ENCODE results near the gene SLC15A5.

Gene SLC15A5

GRCh38 chr12:16310934-16311333 lies 33.4 kb upstream of the SLC15A5 start:
- no peaks in the 10 kb centered on the region for H3K36me3 Mint-ChIP-seq (ENCODE audit: low read depth)
- H3K27me3 Mint-ChIP-seq (ENCODE audit: low read depth, poor library complexity): no peaks in the 10 kb centered on the region
- no peak for TF ChIP-seq CTCF (IDR thresholded peaks at IDR 0.05)
- DNase-seq: no peak
- H3K9me3 Mint-ChIP-seq: peaks cover 12% of the 10 kb centered on the region
- no peak overlapping the region for H3K27ac Mint-ChIP-seq
- H3K4me1 Mint-ChIP-seq: no peaks in the 10 kb centered on the region
- H3K4me3 Mint-ChIP-seq: no peak overlapping the region

DNA sequence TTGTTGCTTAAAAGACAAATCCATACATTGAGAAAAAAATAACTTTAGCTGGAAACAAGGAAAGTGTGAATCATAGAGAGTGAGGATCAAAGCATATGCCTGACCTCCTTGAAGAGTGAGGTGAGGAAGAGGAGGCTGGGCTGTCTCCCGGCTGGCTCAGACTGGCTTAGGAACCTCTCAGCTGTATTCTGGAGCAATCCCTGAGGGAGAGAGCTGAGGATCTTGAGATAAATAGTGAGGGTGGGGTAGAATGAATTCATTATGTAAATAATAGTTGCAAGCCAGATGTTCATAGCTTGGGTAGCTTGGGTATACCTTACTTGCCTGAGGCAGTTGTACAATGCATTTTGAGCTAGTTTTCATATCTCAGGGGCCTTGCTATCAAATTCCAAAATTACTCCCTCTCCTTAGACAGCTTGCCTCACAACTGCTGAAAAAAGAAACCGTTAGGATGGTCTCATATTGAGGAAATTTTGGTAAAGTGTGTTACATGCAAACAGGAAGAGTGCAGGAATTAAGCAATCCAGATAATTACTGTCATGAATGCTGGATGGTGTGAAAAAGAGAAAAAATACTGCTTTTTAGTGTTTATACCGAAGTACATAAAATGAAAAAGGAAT lies 30.5 kb upstream of the SLC15A5 start:
- H3K36me3 Mint-ChIP-seq (ENCODE audit: low read depth): no peaks in the 10 kb centered on the region

DNA sequence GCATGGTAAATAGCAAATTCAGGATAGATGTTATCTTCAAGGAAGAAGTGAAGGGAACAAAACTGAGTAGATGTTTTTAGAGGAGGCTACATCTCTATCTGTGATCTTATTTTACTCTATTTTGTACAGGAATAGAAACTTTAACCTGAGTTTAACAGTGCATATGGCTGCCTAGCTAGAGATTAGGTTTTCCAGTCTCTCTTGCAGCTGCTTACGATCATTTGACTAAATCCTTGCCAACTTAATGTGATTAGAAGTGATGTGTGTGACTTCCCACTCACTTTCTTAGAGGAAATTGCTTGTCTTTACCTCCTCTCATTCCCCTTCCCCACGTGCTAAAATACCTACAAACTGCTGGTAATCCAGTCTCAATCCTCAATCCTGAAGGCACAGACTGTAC lies 26.5 kb upstream of the SLC15A5 start:
- H3K4me3 Mint-ChIP-seq: no peak overlapping the region
- no peaks in the 10 kb centered on the region for H3K36me3 Mint-ChIP-seq (ENCODE audit: low read depth)
- peaks cover 4% of the 10 kb centered on the region for H3K9me3 Mint-ChIP-seq
- H3K27me3 Mint-ChIP-seq (ENCODE audit: low read depth, poor library complexity): no peaks in the 10 kb centered on the region
- TF ChIP-seq CTCF (IDR thresholded peaks at IDR 0.05): no peak
- no peak overlapping the region for H3K27ac Mint-ChIP-seq
- no peaks in the 10 kb centered on the region for H3K4me1 Mint-ChIP-seq
- DNase-seq: no peak

More for the DNA sequence above, 30.5 kb upstream of the SLC15A5 start:
- TF ChIP-seq CTCF (IDR thresholded peaks at IDR 0.05): no peak
- Mint-ChIP-seq H3K27me3 (ENCODE audit: low read depth, poor library complexity) (no peaks in the 10 kb centered on the region), H3K27ac (peak overlapping the region; percentile 5), H3K4me1 (no peaks in the 10 kb centered on the region), H3K4me3 (no peak overlapping the region), H3K9me3 (peaks cover 12% of the 10 kb centered on the region)
- DNase-seq: no peak

DNA sequence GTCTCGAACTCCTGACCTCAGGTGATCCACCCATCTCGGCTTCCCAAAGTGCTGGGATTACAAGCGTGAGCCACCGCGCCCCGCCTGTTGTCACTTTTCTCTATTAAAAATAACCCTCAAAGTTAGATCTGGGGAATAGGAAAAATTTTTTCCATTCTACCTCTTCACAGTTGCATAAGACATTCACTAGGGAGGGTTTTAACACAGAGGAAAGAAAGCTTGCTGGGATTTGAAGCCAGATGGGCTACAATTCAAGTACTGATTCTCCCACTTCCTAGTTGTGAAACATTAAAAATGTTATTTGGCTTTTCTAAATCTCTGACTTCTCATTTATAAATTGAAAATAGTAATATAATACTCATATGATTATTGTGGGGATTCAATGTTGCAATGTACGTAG lies 23.3 kb upstream of the SLC15A5 start:
- H3K36me3 Mint-ChIP-seq (ENCODE audit: low read depth): no peaks in the 10 kb centered on the region
- H3K9me3 Mint-ChIP-seq: no peaks in the 10 kb centered on the region
- no peak overlapping the region for H3K27ac Mint-ChIP-seq
- H3K4me3 Mint-ChIP-seq: no peak overlapping the region
- H3K4me1 Mint-ChIP-seq: no peaks in the 10 kb centered on the region
- no peak for DNase-seq
- H3K27me3 Mint-ChIP-seq (ENCODE audit: low read depth, poor library complexity): peaks cover 4% of the 10 kb centered on the region
- no peak for TF ChIP-seq CTCF (IDR thresholded peaks at IDR 0.05)

DNA sequence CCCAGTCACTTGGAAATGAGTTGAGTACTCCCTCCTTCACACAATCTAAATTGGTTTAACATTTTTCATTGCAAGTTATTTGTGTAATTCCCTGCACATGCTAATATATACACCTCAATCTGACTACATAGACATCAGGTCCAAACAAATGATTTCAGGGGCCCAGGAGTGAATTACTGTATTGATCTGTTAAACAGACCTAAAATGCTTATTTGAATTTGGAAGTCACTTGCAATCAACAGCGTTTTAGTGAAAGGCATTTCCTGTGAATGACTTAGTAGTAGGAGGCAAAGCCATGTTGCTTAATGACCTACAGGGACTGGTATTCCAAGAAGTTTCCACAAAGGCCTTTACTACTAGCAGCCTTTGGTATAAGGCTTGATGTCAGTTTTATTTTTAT lies 22.6 kb upstream of the SLC15A5 start:
- no peak overlapping the region for H3K27ac Mint-ChIP-seq
- H3K4me3 Mint-ChIP-seq: no peak overlapping the region
- H3K4me1 Mint-ChIP-seq: no peaks in the 10 kb centered on the region
- no peaks in the 10 kb centered on the region for H3K36me3 Mint-ChIP-seq (ENCODE audit: low read depth)
- no peak for TF ChIP-seq CTCF (IDR thresholded peaks at IDR 0.05)
- DNase-seq: no peak
- H3K27me3 Mint-ChIP-seq (ENCODE audit: low read depth, poor library complexity): peaks cover 4% of the 10 kb centered on the region
- H3K9me3 Mint-ChIP-seq: no peaks in the 10 kb centered on the region

DNA sequence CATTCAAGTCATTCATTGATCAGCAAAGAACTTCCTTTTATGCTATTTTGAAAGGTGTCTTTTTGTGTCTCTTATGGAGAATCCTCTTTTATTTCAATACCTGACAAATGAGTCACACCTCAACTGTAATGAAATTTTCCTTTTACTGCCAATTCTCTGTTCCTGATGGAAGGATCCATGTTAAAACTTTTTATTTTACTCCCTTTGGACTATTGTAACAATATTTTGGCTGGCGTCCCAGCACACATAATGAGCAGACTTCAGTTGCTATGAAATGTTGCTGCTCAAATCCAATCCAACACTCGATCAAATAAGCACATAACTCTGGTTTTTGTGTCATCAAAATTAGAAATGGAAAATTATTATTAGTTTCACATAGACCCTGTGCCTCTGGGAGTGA lies 21.9 kb upstream of the SLC15A5 start:
- Mint-ChIP-seq H3K9me3 (no peaks in the 10 kb centered on the region), H3K27ac (no peak overlapping the region), H3K27me3 (ENCODE audit: low read depth, poor library complexity) (peaks cover 4% of the 10 kb centered on the region), H3K36me3 (ENCODE audit: low read depth) (no peaks in the 10 kb centered on the region), H3K4me3 (no peak overlapping the region), H3K4me1 (no peaks in the 10 kb centered on the region)
- DNase-seq: no peak
- no peak for TF ChIP-seq CTCF (IDR thresholded peaks at IDR 0.05)

All from nephron progenitor cell (in vitro differentiated cells).